Activated T-helper 1 cell treated with anti-CD3 and anti-CD28 coated beads, Interleukin-12 subunit alpha, Interleukin-12 subunit beta, Interleukin-2, Interleukin-4 antibody, amounts not matched to agents 30 ng/mL and 10 ng/mL and 1 ng/mL, durations not matched to agents 14 hours and 24 hours and 36 hours (primary cell): ENCODE results near the gene ARL2. TPM values are rescaled to one million over a fixed set of nuclear protein-coding genes. Genes with fewer than 3 reads are reported as not detected.
"Not testable (repeated sequence)": the region's sequence is repeated elsewhere in the genome, so short reads cannot be mapped to it uniquely, and the experiment has no call there.

Source experiments
- DNase-seq: peaks from one replicate; pipeline ENCODE4 v3.0.0; 2021; ENCODE audit warnings: low spot score
- H3K27ac Mint-ChIP-seq: one replicate; pipeline ENCODE4 v1.8.0; 2021; ENCODE audit warnings: mild to moderate bottlenecking, mixed read lengths
- H3K27me3 Mint-ChIP-seq: one replicate; pipeline ENCODE4 v1.8.0; 2022; ENCODE audit warnings: mild to moderate bottlenecking, moderate library complexity, mixed read lengths; ENCODE audit not compliant: insufficient read depth
- H3K36me3 Mint-ChIP-seq: one replicate; pipeline ENCODE4 v1.8.0; 2021; ENCODE audit warnings: low read depth, mixed read lengths
- H3K4me1 Mint-ChIP-seq: one replicate; pipeline ENCODE4 v1.8.0; 2021; ENCODE audit warnings: low read depth, mixed read lengths
- H3K4me3 Mint-ChIP-seq: one replicate; pipeline ENCODE4 v1.8.0; 2021; ENCODE audit warnings: mild to moderate bottlenecking, moderate library complexity, mixed read lengths
- H3K9me3 Mint-ChIP-seq: one replicate; pipeline ENCODE4 v1.8.0; 2021; ENCODE audit warnings: mixed read lengths
- intact Hi-C: fragments of 100-400 bp; cut with micrococcal nuclease; formaldehyde crosslinking; loops from one replicate; pipeline ENCODE4 v1.15.1; 2024
- total RNA-seq: library from RNA; stranded (reverse); gene quantifications from 2 replicates; pipeline ENCODE4 v1.2.3, GENCODE V29; 2022

Gene ARL2
- 67.3 and 71.2 TPM in 2 replicates for total RNA-seq

- Mint-ChIP-seq H3K4me3 (peak within 1 kb of the TSS; percentile 90), H3K4me1 (peaks cover 22% of the 10 kb centered on the region), H3K27ac (peak within 1 kb of the TSS; percentile 99), H3K36me3 (peaks cover 8% of the 10 kb centered on the region), H3K9me3 (no peaks in the 10 kb centered on the region), H3K27me3 (peaks cover 2% of the 10 kb centered on the region)
- intact Hi-C loops: loop anchor here (1.0 to 5.0 kb wide), 14 partner anchors 13 to 248 kb away; partner anchors contain the start of genes ATG2A, CDCA5, EHD1 and FAU
- peak; percentile 83 for DNase-seq
These were observed at the start of gene ARL2 for GRCh38 chr11:65013888-65014725. TSS of gene ARL2 (plus strand) at chr11:65014160. CDS start at chr11:65014208, 48 bp downstream.

- intact Hi-C loops: no loop called here
- Mint-ChIP-seq H3K27ac (peak overlapping the region; percentile 42), H3K9me3 (no peaks in the 10 kb centered on the region), H3K36me3 (no peaks in the 10 kb centered on the region), H3K4me1 (peaks cover 32% of the 10 kb centered on the region), H3K27me3 (peaks cover 6% of the 10 kb centered on the region), H3K4me3 (no peak overlapping the region)
- DNase-seq: no peak
These were observed 46.6 kb upstream of the ARL2 start for GRCh38 chr11:64967375-64967774.

GRCh38 chr11:64969209-64969608, 44.8 kb upstream of the ARL2 start:
- H3K4me3 Mint-ChIP-seq: no peak overlapping the region
- peaks cover 4% of the 10 kb centered on the region for H3K27me3 Mint-ChIP-seq
- H3K9me3 Mint-ChIP-seq: no peaks in the 10 kb centered on the region
- intact Hi-C loops: no loop called here
- no peaks in the 10 kb centered on the region for H3K36me3 Mint-ChIP-seq
- peaks cover 33% of the 10 kb centered on the region for H3K4me1 Mint-ChIP-seq
- peak overlapping the region; percentile 46 for H3K27ac Mint-ChIP-seq
- no peak for DNase-seq

GRCh38 chr11:64970731-64971151, 43.2 kb upstream of the ARL2 start:
- no peaks in the 10 kb centered on the region for H3K36me3 Mint-ChIP-seq
- intact Hi-C loops: loop anchor here (2.0 to 5.0 kb wide), 2 partner anchors 42 to 54 kb away; partner anchors contain the start of genes ARL2 and ATG2A

GRCh38 chr11:64971421-64972233, 42.3 kb upstream of the ARL2 start, which contains the start of gene MAJIN:
TSS of gene MAJIN (minus strand) at chr11:64972108. CDS start at chr11:64959405, 12,703 bp downstream.
- Mint-ChIP-seq H3K27me3 (peaks cover 4% of the 10 kb centered on the region), H3K4me3 (peak within 1 kb of the TSS; percentile 57), H3K36me3 (no peaks in the 10 kb centered on the region), H3K4me1 (peaks cover 31% of the 10 kb centered on the region), H3K9me3 (no peaks in the 10 kb centered on the region), H3K27ac (peak within 1 kb of the TSS; percentile 60)
- DNase-seq: peak; percentile 77
- intact Hi-C loops: loop anchor here (2.0 to 5.0 kb wide), 2 partner anchors 41 to 55 kb away; partner anchors contain the start of genes ARL2 and ATG2A

More at GRCh38 chr11:64970731-64971151, 43.2 kb upstream of the ARL2 start:
- no peaks in the 10 kb centered on the region for H3K9me3 Mint-ChIP-seq
- H3K4me1 Mint-ChIP-seq: peaks cover 31% of the 10 kb centered on the region
- H3K4me3 Mint-ChIP-seq: peak overlapping the region; percentile 43
- peaks cover 4% of the 10 kb centered on the region for H3K27me3 Mint-ChIP-seq
- peak overlapping the region; percentile 60 for H3K27ac Mint-ChIP-seq
- DNase-seq: no peak

GRCh38 chr11:64974124-64974523, 39.8 kb upstream of the ARL2 start:
- Mint-ChIP-seq H3K4me3 (no peak overlapping the region), H3K27ac (no peak overlapping the region), H3K36me3 (no peaks in the 10 kb centered on the region), H3K9me3 (no peaks in the 10 kb centered on the region), H3K27me3 (peaks cover 7% of the 10 kb centered on the region), H3K4me1 (peaks cover 19% of the 10 kb centered on the region)
- intact Hi-C loops: loop anchor here (5.0 kb wide), 1 partner anchor 38 kb away; the partner anchor contains the start of gene ARL2
- no peak for DNase-seq

- DNase-seq: no peak
- Mint-ChIP-seq H3K27ac (no peak overlapping the region), H3K36me3 (no peaks in the 10 kb centered on the region), H3K27me3 (peaks cover 3% of the 10 kb centered on the region), H3K9me3 (no peaks in the 10 kb centered on the region), H3K4me1 (peaks cover 8% of the 10 kb centered on the region), H3K4me3 (no peak overlapping the region)
- intact Hi-C loops: no loop called here
These were observed 37.3 kb upstream of the ARL2 start for GRCh38 chr11:64976651-64977050.

- H3K9me3 Mint-ChIP-seq, H3K27me3 Mint-ChIP-seq, DNase-seq, H3K4me3 Mint-ChIP-seq, H3K27ac Mint-ChIP-seq, H3K4me1 Mint-ChIP-seq, intact Hi-C loops, H3K36me3 Mint-ChIP-seq: not testable (repeated sequence)
These were observed 30.6 kb upstream of the ARL2 start for GRCh38 chr11:64983339-64983738.

GRCh38 chr11:64987998-64988854, 25.7 kb upstream of the ARL2 start:
- no peak overlapping the region for H3K27ac Mint-ChIP-seq
- H3K36me3 Mint-ChIP-seq: no peaks in the 10 kb centered on the region

GRCh38 chr11:64989416-64989815, 24.5 kb upstream of the ARL2 start:
- Mint-ChIP-seq H3K36me3 (no peaks in the 10 kb centered on the region), H3K9me3 (no peaks in the 10 kb centered on the region), H3K4me1 (peaks cover 6% of the 10 kb centered on the region), H3K27me3 (peaks cover 6% of the 10 kb centered on the region), H3K27ac (no peak overlapping the region), H3K4me3 (no peak overlapping the region)
- intact Hi-C loops: no loop called here
- DNase-seq: no peak

More at GRCh38 chr11:64987998-64988854, 25.7 kb upstream of the ARL2 start:
- Mint-ChIP-seq H3K4me3 (no peak overlapping the region), H3K9me3 (no peaks in the 10 kb centered on the region), H3K4me1 (peaks cover 6% of the 10 kb centered on the region), H3K27me3 (peaks cover 4% of the 10 kb centered on the region)
- intact Hi-C loops: no loop called here
- no peak for DNase-seq

- no peak overlapping the region for H3K4me3 Mint-ChIP-seq
- H3K9me3 Mint-ChIP-seq: no peaks in the 10 kb centered on the region
- intact Hi-C loops: no loop called here
- peaks cover 6% of the 10 kb centered on the region for H3K27me3 Mint-ChIP-seq
- H3K27ac Mint-ChIP-seq: no peak overlapping the region
- no peak for DNase-seq
- peaks cover 6% of the 10 kb centered on the region for H3K4me1 Mint-ChIP-seq
- no peaks in the 10 kb centered on the region for H3K36me3 Mint-ChIP-seq
These were observed 23.6 kb upstream of the ARL2 start for GRCh38 chr11:64990222-64990923.
